GM23338 (cell line): ENCODE results near the gene LMLN. TPM values are rescaled to one million over a fixed set of nuclear protein-coding genes. Genes with fewer than 3 reads are reported as not detected.

Experiments used
- CREB1 ChIP-seq: fragments of 250-450 bp; sonication (Bioruptor Pico); IDR thresholded peaks from 2 replicates; pipeline ENCODE4 v1.5.0; 2020; ENCODE audit warnings: low read depth, mild to moderate bottlenecking, moderate library complexity
- EZH2phosphoT487 ChIP-seq: fragments of 200-600 bp; sonication (generic); IDR thresholded peaks from one replicate; pipeline ENCODE4 v1.8.1; 2018; ENCODE audit warnings: antibody characterized with exemption; ENCODE audit not compliant: unreplicated experiment
- STAT1 ChIP-seq: IDR thresholded peaks from one replicate; pipeline ENCODE4 v1.6.1; 2016; ENCODE audit warnings: antibody characterized with exemption; ENCODE audit not compliant: unreplicated experiment
- ZNF114 ChIP-seq: fragments of 250-450 bp; sonication (Bioruptor Pico); IDR thresholded peaks from 2 replicates; pipeline ENCODE4 v1.5.0; 2020; ENCODE audit warnings: mild to moderate bottlenecking, moderate library complexity
- polyA plus RNA-seq: library from polyadenylated mRNA; unstranded; fragments of >200 nt; fragmentation: Nextera tagmentation; extraction: Ambion mirVana; gene quantifications from 2 replicates; pipeline ENCODE4 v1.2.1, GENCODE V29; 2016
- total RNA-seq: library from RNA; depleted of rRNA; stranded (reverse); fragments of >200 nt; shearing (Covaris generic); gene quantifications from 2 replicates; pipeline ENCODE4 v1.2.3, GENCODE V29; 2014
- TF ChIP-seq, protein P1 (sequence below): fragments of 250-450 bp; sonication (Bioruptor Pico); IDR thresholded peaks from 2 replicates; pipeline ENCODE4 v1.5.0; 2020; ENCODE audit warnings: mild to moderate bottlenecking, moderate library complexity
- TF ChIP-seq, protein P2 (sequence below): IDR thresholded peaks from one replicate; pipeline ENCODE4 v1.6.1; 2018; ENCODE audit warnings: antibody characterized with exemption; ENCODE audit not compliant: unreplicated experiment

Gene LMLN
- total and polyA plus RNA-seq, 2 experiments from 2014 or later, result 2.3 to 4.3 TPM

DNA sequence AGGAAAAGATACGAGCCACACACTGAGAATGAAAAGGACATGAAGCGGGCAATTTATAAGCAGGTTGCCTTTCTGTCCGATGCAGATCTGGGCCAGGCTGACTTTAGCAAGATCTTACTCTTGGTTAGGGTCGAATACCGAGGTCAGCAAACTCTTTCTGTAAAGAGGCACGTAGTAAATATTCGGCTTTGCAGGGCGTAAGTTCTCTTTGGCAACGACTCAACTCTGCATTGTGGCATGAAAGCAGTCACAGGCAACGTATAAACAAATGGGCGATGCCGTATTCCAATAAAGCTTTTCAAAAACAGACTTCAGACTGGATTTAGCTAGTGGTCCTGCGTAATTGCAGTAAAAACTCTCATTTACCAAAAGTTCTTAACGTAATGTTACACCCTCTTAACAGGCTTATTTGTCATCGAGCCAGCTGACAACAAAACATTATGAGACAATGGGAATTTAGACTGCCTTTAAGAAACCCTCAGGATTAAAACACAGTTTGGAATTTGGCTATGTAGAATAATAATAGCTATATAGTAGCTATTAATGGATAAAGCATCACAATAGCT lies 23.1 kb upstream of the LMLN start (continued):
- TF ChIP-seq, protein P1, sequence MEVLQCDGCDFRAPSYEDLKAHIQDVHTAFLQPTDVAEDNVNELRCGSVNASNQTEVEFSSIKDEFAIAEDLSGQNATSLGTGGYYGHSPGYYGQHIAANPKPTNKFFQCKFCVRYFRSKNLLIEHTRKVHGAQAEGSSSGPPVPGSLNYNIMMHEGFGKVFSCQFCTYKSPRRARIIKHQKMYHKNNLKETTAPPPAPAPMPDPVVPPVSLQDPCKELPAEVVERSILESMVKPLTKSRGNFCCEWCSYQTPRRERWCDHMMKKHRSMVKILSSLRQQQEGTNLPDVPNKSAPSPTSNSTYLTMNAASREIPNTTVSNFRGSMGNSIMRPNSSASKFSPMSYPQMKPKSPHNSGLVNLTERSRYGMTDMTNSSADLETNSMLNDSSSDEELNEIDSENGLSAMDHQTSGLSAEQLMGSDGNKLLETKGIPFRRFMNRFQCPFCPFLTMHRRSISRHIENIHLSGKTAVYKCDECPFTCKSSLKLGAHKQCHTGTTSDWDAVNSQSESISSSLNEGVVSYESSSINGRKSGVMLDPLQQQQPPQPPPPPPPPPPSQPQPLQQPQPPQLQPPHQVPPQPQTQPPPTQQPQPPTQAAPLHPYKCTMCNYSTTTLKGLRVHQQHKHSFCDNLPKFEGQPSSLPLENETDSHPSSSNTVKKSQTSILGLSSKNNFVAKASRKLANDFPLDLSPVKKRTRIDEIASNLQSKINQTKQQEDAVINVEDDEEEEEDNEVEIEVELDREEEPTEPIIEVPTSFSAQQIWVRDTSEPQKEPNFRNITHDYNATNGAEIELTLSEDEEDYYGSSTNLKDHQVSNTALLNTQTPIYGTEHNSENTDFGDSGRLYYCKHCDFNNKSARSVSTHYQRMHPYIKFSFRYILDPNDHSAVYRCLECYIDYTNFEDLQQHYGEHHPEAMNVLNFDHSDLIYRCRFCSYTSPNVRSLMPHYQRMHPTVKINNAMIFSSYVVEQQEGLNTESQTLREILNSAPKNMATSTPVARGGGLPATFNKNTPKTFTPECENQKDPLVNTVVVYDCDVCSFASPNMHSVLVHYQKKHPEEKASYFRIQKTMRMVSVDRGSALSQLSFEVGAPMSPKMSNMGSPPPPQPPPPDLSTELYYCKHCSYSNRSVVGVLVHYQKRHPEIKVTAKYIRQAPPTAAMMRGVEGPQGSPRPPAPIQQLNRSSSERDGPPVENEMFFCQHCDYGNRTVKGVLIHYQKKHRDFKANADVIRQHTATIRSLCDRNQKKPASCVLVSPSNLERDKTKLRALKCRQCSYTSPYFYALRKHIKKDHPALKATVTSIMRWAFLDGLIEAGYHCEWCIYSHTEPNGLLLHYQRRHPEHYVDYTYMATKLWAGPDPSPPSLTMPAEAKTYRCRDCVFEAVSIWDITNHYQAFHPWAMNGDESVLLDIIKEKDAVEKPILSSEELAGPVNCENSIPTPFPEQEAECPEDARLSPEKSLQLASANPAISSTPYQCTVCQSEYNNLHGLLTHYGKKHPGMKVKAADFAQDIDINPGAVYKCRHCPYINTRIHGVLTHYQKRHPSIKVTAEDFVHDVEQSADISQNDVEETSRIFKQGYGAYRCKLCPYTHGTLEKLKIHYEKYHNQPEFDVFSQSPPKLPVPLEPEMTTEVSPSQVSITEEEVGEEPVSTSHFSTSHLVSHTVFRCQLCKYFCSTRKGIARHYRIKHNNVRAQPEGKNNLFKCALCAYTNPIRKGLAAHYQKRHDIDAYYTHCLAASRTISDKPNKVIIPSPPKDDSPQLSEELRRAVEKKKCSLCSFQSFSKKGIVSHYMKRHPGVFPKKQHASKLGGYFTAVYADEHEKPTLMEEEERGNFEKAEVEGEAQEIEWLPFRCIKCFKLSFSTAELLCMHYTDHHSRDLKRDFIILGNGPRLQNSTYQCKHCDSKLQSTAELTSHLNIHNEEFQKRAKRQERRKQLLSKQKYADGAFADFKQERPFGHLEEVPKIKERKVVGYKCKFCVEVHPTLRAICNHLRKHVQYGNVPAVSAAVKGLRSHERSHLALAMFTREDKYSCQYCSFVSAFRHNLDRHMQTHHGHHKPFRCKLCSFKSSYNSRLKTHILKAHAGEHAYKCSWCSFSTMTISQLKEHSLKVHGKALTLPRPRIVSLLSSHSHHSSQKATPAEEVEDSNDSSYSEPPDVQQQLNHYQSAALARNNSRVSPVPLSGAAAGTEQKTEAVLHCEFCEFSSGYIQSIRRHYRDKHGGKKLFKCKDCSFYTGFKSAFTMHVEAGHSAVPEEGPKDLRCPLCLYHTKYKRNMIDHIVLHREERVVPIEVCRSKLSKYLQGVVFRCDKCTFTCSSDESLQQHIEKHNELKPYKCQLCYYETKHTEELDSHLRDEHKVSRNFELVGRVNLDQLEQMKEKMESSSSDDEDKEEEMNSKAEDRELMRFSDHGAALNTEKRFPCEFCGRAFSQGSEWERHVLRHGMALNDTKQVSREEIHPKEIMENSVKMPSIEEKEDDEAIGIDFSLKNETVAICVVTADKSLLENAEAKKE (CRISPR knock-in tag), result no peak
- no peak for TF ChIP-seq STAT1
- TF ChIP-seq CREB1 (CRISPR knock-in tag), result no peak
- no peak for TF ChIP-seq EZH2phosphoT487
- TF ChIP-seq, protein P2, sequence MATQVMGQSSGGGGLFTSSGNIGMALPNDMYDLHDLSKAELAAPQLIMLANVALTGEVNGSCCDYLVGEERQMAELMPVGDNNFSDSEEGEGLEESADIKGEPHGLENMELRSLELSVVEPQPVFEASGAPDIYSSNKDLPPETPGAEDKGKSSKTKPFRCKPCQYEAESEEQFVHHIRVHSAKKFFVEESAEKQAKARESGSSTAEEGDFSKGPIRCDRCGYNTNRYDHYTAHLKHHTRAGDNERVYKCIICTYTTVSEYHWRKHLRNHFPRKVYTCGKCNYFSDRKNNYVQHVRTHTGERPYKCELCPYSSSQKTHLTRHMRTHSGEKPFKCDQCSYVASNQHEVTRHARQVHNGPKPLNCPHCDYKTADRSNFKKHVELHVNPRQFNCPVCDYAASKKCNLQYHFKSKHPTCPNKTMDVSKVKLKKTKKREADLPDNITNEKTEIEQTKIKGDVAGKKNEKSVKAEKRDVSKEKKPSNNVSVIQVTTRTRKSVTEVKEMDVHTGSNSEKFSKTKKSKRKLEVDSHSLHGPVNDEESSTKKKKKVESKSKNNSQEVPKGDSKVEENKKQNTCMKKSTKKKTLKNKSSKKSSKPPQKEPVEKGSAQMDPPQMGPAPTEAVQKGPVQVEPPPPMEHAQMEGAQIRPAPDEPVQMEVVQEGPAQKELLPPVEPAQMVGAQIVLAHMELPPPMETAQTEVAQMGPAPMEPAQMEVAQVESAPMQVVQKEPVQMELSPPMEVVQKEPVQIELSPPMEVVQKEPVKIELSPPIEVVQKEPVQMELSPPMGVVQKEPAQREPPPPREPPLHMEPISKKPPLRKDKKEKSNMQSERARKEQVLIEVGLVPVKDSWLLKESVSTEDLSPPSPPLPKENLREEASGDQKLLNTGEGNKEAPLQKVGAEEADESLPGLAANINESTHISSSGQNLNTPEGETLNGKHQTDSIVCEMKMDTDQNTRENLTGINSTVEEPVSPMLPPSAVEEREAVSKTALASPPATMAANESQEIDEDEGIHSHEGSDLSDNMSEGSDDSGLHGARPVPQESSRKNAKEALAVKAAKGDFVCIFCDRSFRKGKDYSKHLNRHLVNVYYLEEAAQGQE, result no peak
- TF ChIP-seq ZNF114, result no peak
